Osteocyte (in vitro differentiated cells): Measurements from ENCODE around the gene SASS6. TPM values are rescaled to one million over a fixed set of nuclear protein-coding genes. Genes with fewer than 3 reads are reported as not detected.

Experiments
- DNase-seq: peaks from one replicate; pipeline ENCODE4 v3.0.0; 2021; ENCODE audit warnings: mixed read lengths; ENCODE audit not compliant: unreplicated experiment; ENCODE audit errors: extremely low spot score
- H3K27ac Mint-ChIP-seq: one replicate; pipeline ENCODE4 v1.8.0; 2021; ENCODE audit warnings: mild to moderate bottlenecking, mixed read lengths; ENCODE audit not compliant: unreplicated experiment
- H3K27me3 Mint-ChIP-seq: one replicate; pipeline ENCODE4 v1.8.0; 2021; ENCODE audit warnings: mixed read lengths; ENCODE audit not compliant: unreplicated experiment
- H3K36me3 Mint-ChIP-seq: one replicate; pipeline ENCODE4 v1.8.0; 2021; ENCODE audit warnings: mixed read lengths; ENCODE audit not compliant: unreplicated experiment
- H3K4me1 Mint-ChIP-seq: one replicate; pipeline ENCODE4 v1.8.0; 2021; ENCODE audit warnings: mixed read lengths; ENCODE audit not compliant: unreplicated experiment
- H3K4me3 Mint-ChIP-seq: one replicate; pipeline ENCODE4 v1.8.0; 2021; ENCODE audit warnings: mild to moderate bottlenecking, moderate library complexity, mixed read lengths; ENCODE audit not compliant: unreplicated experiment
- H3K9me3 Mint-ChIP-seq: one replicate; pipeline ENCODE4 v1.8.0; 2021; ENCODE audit warnings: mixed read lengths; ENCODE audit not compliant: unreplicated experiment
- total RNA-seq: library from RNA; stranded (reverse); gene quantifications from 2 replicates; pipeline ENCODE4 v1.2.1, GENCODE V29; 2021
- TF ChIP-seq, protein P1 (sequence below): fragments of 200-600 bp; sonication (generic); IDR thresholded peaks from 2 replicates; pipeline ENCODE4 v1.5.0; 2021; ENCODE audit warnings: antibody characterized with exemption, mild to moderate bottlenecking, moderate library complexity

Gene SASS6
- total RNA-seq, 1 donor from 2014 or later, result 3.2 TPM

GRCh38 chr1:100061681-100062080, 71.0 kb downstream of the SASS6 start:
- peaks cover 43% of the 10 kb centered on the region for H3K36me3 Mint-ChIP-seq
- DNase-seq, result no peak
- peaks cover 15% of the 10 kb centered on the region for H3K4me1 Mint-ChIP-seq
- H3K27me3 Mint-ChIP-seq, result no peaks in the 10 kb centered on the region
- TF ChIP-seq, protein P1, sequence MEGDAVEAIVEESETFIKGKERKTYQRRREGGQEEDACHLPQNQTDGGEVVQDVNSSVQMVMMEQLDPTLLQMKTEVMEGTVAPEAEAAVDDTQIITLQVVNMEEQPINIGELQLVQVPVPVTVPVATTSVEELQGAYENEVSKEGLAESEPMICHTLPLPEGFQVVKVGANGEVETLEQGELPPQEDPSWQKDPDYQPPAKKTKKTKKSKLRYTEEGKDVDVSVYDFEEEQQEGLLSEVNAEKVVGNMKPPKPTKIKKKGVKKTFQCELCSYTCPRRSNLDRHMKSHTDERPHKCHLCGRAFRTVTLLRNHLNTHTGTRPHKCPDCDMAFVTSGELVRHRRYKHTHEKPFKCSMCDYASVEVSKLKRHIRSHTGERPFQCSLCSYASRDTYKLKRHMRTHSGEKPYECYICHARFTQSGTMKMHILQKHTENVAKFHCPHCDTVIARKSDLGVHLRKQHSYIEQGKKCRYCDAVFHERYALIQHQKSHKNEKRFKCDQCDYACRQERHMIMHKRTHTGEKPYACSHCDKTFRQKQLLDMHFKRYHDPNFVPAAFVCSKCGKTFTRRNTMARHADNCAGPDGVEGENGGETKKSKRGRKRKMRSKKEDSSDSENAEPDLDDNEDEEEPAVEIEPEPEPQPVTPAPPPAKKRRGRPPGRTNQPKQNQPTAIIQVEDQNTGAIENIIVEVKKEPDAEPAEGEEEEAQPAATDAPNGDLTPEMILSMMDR, result no peak
- H3K9me3 Mint-ChIP-seq, result no peaks in the 10 kb centered on the region
- no peak overlapping the region for H3K4me3 Mint-ChIP-seq
- H3K27ac Mint-ChIP-seq, result no peak overlapping the region

- no peaks in the 10 kb centered on the region for H3K27me3 Mint-ChIP-seq
- TF ChIP-seq, protein P1, result no peak
- H3K4me3 Mint-ChIP-seq, result no peak overlapping the region
- DNase-seq, result no peak
- peaks cover 23% of the 10 kb centered on the region for H3K36me3 Mint-ChIP-seq
- no peak overlapping the region for H3K27ac Mint-ChIP-seq
- peaks cover 14% of the 10 kb centered on the region for H3K4me1 Mint-ChIP-seq
- H3K9me3 Mint-ChIP-seq, result no peaks in the 10 kb centered on the region
Measured at GRCh38 chr1:100053727-100054126, 79.0 kb downstream of the SASS6 start.

DNA sequence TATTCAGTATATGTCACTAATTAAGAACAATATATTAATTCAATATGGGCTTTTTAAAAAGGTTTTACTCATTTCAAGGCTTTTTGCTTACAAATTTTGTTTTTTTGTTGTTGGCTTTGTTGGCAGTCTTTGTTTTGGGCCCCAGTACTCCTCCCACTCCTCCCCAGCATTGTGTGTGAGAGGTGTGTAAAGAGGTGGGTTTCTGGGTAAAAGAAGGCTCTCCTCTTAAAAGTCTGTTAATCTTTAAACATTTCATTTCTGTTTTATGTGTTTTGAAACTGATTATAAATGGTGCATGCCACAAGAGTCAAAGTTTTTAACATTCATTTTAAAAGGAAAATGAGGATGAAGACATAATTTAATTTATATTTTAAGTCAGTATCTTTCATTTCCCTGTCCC, 79.6 kb downstream of the SASS6 start:
- TF ChIP-seq, protein P1, result no peak
- Mint-ChIP-seq H3K27ac (no peak overlapping the region), H3K4me3 (no peak overlapping the region), H3K36me3 (peaks cover 23% of the 10 kb centered on the region), H3K9me3 (no peaks in the 10 kb centered on the region), H3K4me1 (peaks cover 19% of the 10 kb centered on the region), H3K27me3 (no peaks in the 10 kb centered on the region)
- no peak for DNase-seq

- TF ChIP-seq, protein P1, result no peak
- no peak overlapping the region for H3K27ac Mint-ChIP-seq
- no peak overlapping the region for H3K4me3 Mint-ChIP-seq
- H3K9me3 Mint-ChIP-seq, result no peaks in the 10 kb centered on the region
- H3K27me3 Mint-ChIP-seq, result no peaks in the 10 kb centered on the region
- DNase-seq, result no peak
- H3K4me1 Mint-ChIP-seq, result peaks cover 22% of the 10 kb centered on the region
- H3K36me3 Mint-ChIP-seq, result peaks cover 22% of the 10 kb centered on the region
Measured at GRCh38 chr1:100051893-100052292, 80.8 kb downstream of the SASS6 start.

- no peak overlapping the region for H3K27ac Mint-ChIP-seq
- no peaks in the 10 kb centered on the region for H3K27me3 Mint-ChIP-seq
- H3K9me3 Mint-ChIP-seq, result no peaks in the 10 kb centered on the region
- H3K4me3 Mint-ChIP-seq, result no peak overlapping the region
- DNase-seq, result no peak
- H3K36me3 Mint-ChIP-seq, result peaks cover 17% of the 10 kb centered on the region
- peaks cover 27% of the 10 kb centered on the region for H3K4me1 Mint-ChIP-seq
- TF ChIP-seq, protein P1, result no peak
Measured at GRCh38 chr1:100051401-100051800, 81.3 kb downstream of the SASS6 start.
